Neural progenitor cell (in vitro differentiated cells): ENCODE data around the gene TFG. TPM values are rescaled to one million over a fixed set of nuclear protein-coding genes. Genes with fewer than 3 reads are reported as not detected.

Experiments used
- DNase-seq: peaks from one replicate; pipeline ENCODE4 v3.0.0-alpha.2; 2016; ENCODE audit warnings: low spot score
- H2AFZ ChIP-seq: fragments of 200-600 bp; sonication (generic); replicated peaks from 2 replicates; pipeline ENCODE4 v1.6.1; 2016; ENCODE audit warnings: antibody characterized with exemption
- H3F3A ChIP-seq: fragments of 200-600 bp; sonication (generic); 2 replicates; pipeline ENCODE4 v1.6.1; 2016; ENCODE audit warnings: antibody characterized with exemption, low read depth
- H3K27ac ChIP-seq: fragments of 200-600 bp; sonication (generic); 2 replicates; pipeline ENCODE4 v1.5.1; 2016; ENCODE audit warnings: mild to moderate bottlenecking
- H3K27me3 ChIP-seq: fragments of 200-600 bp; sonication (generic); 2 replicates; pipeline ENCODE4 v1.6.1; 2016; ENCODE audit warnings: mild to moderate bottlenecking, moderate library complexity
- H3K36me3 ChIP-seq: fragments of 200-600 bp; sonication (generic); 2 replicates; pipeline ENCODE4 v1.5.1; 2016
- H3K4me1 ChIP-seq: fragments of 200-600 bp; sonication (generic); 2 replicates; pipeline ENCODE4 v1.6.1; 2016; ENCODE audit warnings: mixed run types
- H3K4me2 ChIP-seq: fragments of 200-600 bp; sonication (generic); 2 replicates; pipeline ENCODE4 v1.6.1; 2016
- H3K4me3 ChIP-seq: fragments of 200-600 bp; sonication (generic); 2 replicates; pipeline ENCODE4 v1.5.1; 2016
- H3K79me2 ChIP-seq: fragments of 200-600 bp; sonication (generic); 2 replicates; pipeline ENCODE4 v1.6.1; 2016; ENCODE audit warnings: low read depth
- H3K9ac ChIP-seq: fragments of 200-600 bp; sonication (generic); 2 replicates; pipeline ENCODE4 v1.6.1; 2016
- H3K9me3 ChIP-seq: fragments of 200-600 bp; sonication (generic); 2 replicates; pipeline ENCODE4 v1.5.1; 2016; ENCODE audit warnings: low read depth
- H4K20me1 ChIP-seq: fragments of 200-600 bp; sonication (generic); 2 replicates; pipeline ENCODE4 v1.6.1; 2016; ENCODE audit warnings: low read depth
- H3K27ac Mint-ChIP-seq: 3 replicates; pipeline ENCODE4 v1.8.0; 2021; ENCODE audit warnings: mixed read lengths
- H3K27me3 Mint-ChIP-seq: 2 replicates; pipeline ENCODE4 v1.8.0; 2022; ENCODE audit warnings: low read depth, mild to moderate bottlenecking, inconsistent platforms, moderate library complexity, mixed read lengths; ENCODE audit not compliant: insufficient read depth
- H3K36me3 Mint-ChIP-seq: 3 replicates; pipeline ENCODE4 v1.8.0; 2021; ENCODE audit warnings: mixed read lengths
- H3K4me1 Mint-ChIP-seq: 3 replicates; pipeline ENCODE4 v1.8.0; 2021; ENCODE audit warnings: mixed read lengths
- H3K4me3 Mint-ChIP-seq: 3 replicates; pipeline ENCODE4 v1.8.0; 2021; ENCODE audit warnings: mild to moderate bottlenecking, moderate library complexity, mixed read lengths
- H3K9me3 Mint-ChIP-seq: 3 replicates; pipeline ENCODE4 v1.8.0; 2020; ENCODE audit warnings: mixed read lengths
- CTCF ChIP-seq: fragments of 200-600 bp; sonication (generic); IDR thresholded peaks from 2 replicates; pipeline ENCODE4 v1.5.1; 2017; ENCODE audit warnings: antibody characterized with exemption, mild to moderate bottlenecking
- EZH2 ChIP-seq: fragments of 200-600 bp; sonication (generic); IDR thresholded peaks from 2 replicates; pipeline ENCODE4 v1.6.1; 2017; ENCODE audit warnings: antibody characterized with exemption, mild to moderate bottlenecking, moderate library complexity
- EZH2phosphoT487 ChIP-seq: fragments of 200-600 bp; sonication (generic); IDR thresholded peaks from 2 replicates; pipeline ENCODE4 v1.6.1; 2017; ENCODE audit warnings: antibody characterized with exemption
- total RNA-seq: library from RNA; depleted of rRNA; stranded (reverse); fragments of >200 nt; gene quantifications from 2 replicates; pipeline ENCODE4 v1.2.3, GENCODE V29; 2015; ENCODE audit warnings: low replicate concordance

Gene TFG
- total RNA-seq, 1 donor from 2014 or later: 105 TPM

GRCh38 chr3:100725935-100726513 lies 16.7 kb downstream of the TFG start:
- H3K36me3 Mint-ChIP-seq: peaks cover 39% of the 10 kb centered on the region
- no peak for TF ChIP-seq EZH2
- no peak for TF ChIP-seq CTCF
- no peak for TF ChIP-seq EZH2phosphoT487
- Histone ChIP-seq H3K9ac (no peak overlapping the region), H3K27ac (no peak overlapping the region), H3K9me3 (no peaks in the 10 kb centered on the region), H3K4me1 (no peaks in the 10 kb centered on the region), H3F3A (no peaks in the 10 kb centered on the region), H3K4me3 (no peak overlapping the region), H3K36me3 (peaks cover 17% of the 10 kb centered on the region), H2AFZ (no peak overlapping the region), H3K27me3 (no peaks in the 10 kb centered on the region), H4K20me1 (peaks cover 6% of the 10 kb centered on the region), H3K4me2 (no peak overlapping the region), H3K79me2 (peaks cover 63% of the 10 kb centered on the region)
- no peaks in the 10 kb centered on the region for H3K27me3 Mint-ChIP-seq
- no peak for DNase-seq
- H3K4me1 Mint-ChIP-seq: no peaks in the 10 kb centered on the region
- H3K27ac Mint-ChIP-seq: no peak overlapping the region
- no peaks in the 10 kb centered on the region for H3K9me3 Mint-ChIP-seq
- no peak overlapping the region for H3K4me3 Mint-ChIP-seq

GRCh38 chr3:100726706-100727105 lies 17.4 kb downstream of the TFG start:
- H3K27me3 Mint-ChIP-seq: no peaks in the 10 kb centered on the region
- H3K27ac Mint-ChIP-seq: no peak overlapping the region
- Histone ChIP-seq H3K36me3 (peaks cover 14% of the 10 kb centered on the region), H3F3A (no peaks in the 10 kb centered on the region), H3K9ac (no peak overlapping the region), H3K4me2 (no peak overlapping the region), H2AFZ (no peak overlapping the region), H3K27ac (no peak overlapping the region), H3K9me3 (no peaks in the 10 kb centered on the region), H3K4me1 (no peaks in the 10 kb centered on the region), H3K27me3 (no peaks in the 10 kb centered on the region), H4K20me1 (peaks cover 6% of the 10 kb centered on the region), H3K4me3 (no peak overlapping the region), H3K79me2 (peaks cover 64% of the 10 kb centered on the region)
- H3K4me1 Mint-ChIP-seq: no peaks in the 10 kb centered on the region
- H3K4me3 Mint-ChIP-seq: no peak overlapping the region
- peaks cover 34% of the 10 kb centered on the region for H3K36me3 Mint-ChIP-seq
- no peaks in the 10 kb centered on the region for H3K9me3 Mint-ChIP-seq
- TF ChIP-seq EZH2: no peak
- no peak for TF ChIP-seq CTCF
- no peak for TF ChIP-seq EZH2phosphoT487
- DNase-seq: no peak

DNA sequence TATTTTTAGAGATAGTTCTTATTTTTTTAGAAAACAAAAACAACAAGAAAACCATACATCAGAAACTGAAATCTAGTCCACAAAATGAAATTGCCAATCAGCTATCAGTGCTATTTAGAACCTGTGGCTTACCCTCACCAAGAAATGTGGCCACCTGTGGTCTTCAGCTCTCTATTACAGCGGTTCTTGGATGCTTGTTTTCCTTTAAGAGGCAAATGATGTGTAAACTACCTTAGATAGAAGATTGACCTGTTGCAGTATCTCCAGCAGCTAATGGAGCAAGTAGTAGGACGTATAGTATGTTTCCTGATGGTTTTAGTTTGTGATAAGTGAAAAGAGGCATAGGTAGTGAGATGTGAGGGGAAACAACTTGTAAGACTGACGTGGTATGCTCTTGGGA lies 21.2 kb downstream of the TFG start:
- no peak overlapping the region for H3K27ac ChIP-seq
- TF ChIP-seq EZH2phosphoT487 (no peak), EZH2 (no peak), CTCF (no peak)
- H3K4me1 ChIP-seq: peaks cover 6% of the 10 kb centered on the region
- H3K27me3 ChIP-seq: no peaks in the 10 kb centered on the region
- peaks cover 11% of the 10 kb centered on the region for H4K20me1 ChIP-seq
- Mint-ChIP-seq H3K4me1 (no peaks in the 10 kb centered on the region), H3K9me3 (no peaks in the 10 kb centered on the region), H3K27me3 (no peaks in the 10 kb centered on the region), H3K4me3 (no peak overlapping the region), H3K27ac (no peak overlapping the region), H3K36me3 (peaks cover 24% of the 10 kb centered on the region)
- H3K36me3 ChIP-seq: peaks cover 10% of the 10 kb centered on the region
- H3K4me3 ChIP-seq: no peak overlapping the region
- DNase-seq: no peak
- no peaks in the 10 kb centered on the region for H3F3A ChIP-seq
- H3K79me2 ChIP-seq: peaks cover 60% of the 10 kb centered on the region
- H3K9ac ChIP-seq: no peak overlapping the region
- no peak overlapping the region for H3K4me2 ChIP-seq
- H2AFZ ChIP-seq: no peak overlapping the region
- no peaks in the 10 kb centered on the region for H3K9me3 ChIP-seq
